GM19099 (cell line): ENCODE measurements around the gene HCN2.

Experiments
- POLR2A ChIP-seq: IDR thresholded peaks from 3 replicates; pipeline ENCODE4 v1.6.1; 2011; ENCODE audit warnings: low read depth; ENCODE audit not compliant: insufficient read length; ENCODE audit errors: extremely low read depth

The HCN2 gene

GRCh38 chr19:633068-633785, 43.5 kb downstream of the HCN2 start, which contains the start of gene POLRMT:
POLRMT (minus strand) TSS chr19:633537; CDS start chr19:633512, 25 bp downstream.
- TF ChIP-seq POLR2A: peak; percentile 72

DNA sequence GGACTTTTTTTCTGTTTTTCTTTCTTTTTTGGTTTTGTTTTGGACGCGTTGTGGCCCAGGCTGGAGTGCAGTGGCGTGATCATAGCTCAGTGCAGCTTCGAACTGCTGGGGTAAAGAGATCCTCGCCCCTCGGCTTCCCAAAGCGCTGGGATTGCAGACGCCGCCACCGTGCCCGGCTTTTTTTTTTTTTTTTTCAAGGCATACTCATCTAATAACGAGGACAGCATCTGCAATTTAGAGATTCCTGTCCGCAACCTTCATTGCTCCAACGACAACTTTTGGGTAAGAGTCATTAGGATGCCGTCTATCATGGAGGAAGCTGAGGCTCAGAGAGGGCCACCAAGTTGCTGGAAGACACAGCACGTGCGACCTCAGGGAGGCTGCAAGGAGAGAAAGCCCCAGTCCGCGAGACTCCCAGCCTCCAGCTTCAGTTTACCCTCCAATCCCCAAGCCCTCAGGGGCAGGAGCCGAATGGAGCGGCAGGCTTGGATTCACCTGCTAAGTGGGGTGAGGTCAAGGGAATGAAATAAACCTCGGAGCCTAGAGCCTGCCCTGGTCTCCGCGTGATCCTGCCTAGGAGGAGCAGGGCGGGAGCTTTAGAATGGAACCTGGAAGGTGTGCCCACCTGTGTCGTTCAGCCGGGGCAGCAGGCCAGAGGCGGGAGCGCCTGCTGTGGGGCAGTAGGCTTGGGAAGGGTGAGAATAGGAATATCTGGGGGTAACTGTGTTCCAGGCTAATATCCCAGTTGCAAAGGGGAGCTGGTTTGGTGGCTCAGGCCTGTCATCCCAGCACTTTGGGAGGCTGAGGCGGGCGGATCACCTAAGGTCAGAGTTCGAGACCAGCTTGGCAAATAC, 44.3 kb downstream of the HCN2 start:
- TF ChIP-seq POLR2A: no peak

DNA sequence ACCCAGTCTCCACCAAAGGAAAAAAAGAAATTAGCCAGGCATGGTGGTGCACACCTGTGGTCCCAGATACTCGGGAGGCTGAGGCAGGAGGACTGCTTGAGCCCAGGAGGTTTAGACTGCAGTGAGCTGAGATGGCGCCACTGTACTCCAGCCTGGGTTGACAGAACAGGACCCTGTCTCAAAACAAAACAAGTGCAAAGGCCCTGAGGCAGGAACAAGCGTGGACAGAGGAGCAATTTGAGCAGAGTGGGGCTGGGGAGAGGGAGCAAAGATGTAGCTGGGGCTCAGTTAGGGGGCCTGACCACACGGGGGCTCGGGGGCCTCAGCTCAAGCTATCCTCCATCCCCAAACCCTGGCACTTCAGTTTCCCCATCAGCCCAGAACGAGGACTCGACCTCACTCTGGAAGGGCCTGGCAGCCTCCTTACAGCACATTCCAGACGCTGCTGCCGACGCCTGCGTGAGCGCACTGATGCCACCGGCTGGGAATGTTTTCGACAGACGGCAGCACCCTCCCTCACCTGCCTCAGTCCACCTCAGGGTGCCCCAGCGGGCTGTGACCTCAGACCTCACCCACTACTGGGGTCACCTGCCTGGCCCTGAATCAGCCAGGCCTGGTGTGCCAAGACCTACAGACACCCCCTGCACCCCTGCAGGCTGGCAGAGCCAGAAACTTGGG, 45.4 kb downstream of the HCN2 start:
- TF ChIP-seq POLR2A: no peak

DNA sequence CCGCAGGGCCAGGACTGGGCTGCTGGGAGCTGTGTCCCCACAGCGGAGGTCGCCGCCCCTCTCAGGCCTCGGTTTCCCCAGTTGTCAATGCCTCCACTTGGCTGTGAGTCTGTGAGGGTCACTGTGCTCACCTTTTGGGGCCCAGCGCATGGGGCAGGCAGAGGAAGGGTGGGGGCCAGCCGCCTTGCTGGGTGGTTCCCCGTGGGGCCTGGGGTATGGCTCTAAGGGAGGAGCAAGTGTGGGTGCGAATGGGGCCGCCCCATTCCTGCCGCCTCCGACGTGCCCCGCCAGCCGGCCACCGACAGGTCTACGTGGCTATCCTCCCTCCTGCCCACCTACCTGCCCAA, 49.2 kb downstream of the HCN2 start:
- TF ChIP-seq POLR2A: no peak

GRCh38 chr19:639253-640160, 49.8 kb downstream of the HCN2 start, which contains the start of gene FGF22:
FGF22 (plus strand) TSS chr19:639879; CDS start chr19:639926, 47 bp downstream.
- no peak for TF ChIP-seq POLR2A

DNA sequence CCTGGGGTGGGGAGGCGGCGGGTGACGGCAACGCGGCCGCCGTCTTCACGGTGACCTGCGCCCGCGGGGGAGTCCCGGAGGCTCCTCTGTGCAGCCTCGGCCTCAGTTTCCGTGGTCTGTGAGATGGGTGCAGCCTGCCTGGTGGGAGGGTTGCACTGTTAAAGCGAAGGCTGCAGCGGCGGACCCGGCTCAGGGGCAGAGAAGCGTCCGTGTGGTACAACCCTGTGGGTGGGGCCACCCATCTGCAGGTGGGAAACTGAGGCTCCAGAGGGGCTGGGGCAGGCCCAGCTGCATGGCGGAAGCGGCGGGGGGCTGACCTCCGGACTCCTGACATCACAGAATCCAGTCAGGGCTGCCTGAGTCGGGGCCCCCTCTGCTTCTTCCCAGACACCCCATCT, 50.5 kb downstream of the HCN2 start:
- no peak for TF ChIP-seq POLR2A

DNA sequence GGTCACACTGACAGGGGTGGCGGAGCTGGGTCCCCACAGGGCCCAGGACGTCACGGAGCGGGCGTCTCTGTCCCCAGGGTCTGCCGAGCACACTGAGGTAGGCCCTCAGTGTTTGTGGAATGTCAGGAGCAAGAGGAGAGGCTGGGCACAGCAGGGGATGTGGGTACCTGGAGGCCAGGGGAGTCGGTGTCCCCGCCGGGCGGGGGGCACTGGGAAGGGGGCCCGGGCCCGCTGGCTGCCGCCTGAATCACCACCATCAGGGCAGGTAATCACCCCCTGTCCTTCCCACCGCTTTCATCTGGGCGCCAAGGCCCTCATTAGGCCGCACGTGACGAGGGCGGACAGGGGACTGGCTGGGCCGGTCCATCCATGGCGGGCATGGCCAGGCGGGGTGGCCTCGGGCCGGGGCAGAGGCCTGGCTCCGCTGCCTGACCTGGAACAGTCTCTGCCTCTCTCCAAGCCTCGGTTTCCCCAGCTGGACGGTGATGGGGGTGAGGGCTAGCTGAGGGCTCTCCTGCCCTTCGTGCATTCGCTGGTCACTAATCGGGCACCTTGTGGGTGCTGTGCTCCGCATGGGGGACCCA, 51.0 kb downstream of the HCN2 start:
- TF ChIP-seq POLR2A: no peak

- TF ChIP-seq POLR2A: no peak
Observed at GRCh38 chr19:641702-642101, 52.0 kb downstream of the HCN2 start.

GRCh38 chr19:642767-643727, 53.4 kb downstream of the HCN2 start:
- TF ChIP-seq POLR2A: no peak

- no peak for TF ChIP-seq POLR2A
Observed at GRCh38 chr19:643736-644135, 54.1 kb downstream of the HCN2 start.

- no peak for TF ChIP-seq POLR2A
Observed at GRCh38 chr19:644363-644762, 54.7 kb downstream of the HCN2 start.

DNA sequence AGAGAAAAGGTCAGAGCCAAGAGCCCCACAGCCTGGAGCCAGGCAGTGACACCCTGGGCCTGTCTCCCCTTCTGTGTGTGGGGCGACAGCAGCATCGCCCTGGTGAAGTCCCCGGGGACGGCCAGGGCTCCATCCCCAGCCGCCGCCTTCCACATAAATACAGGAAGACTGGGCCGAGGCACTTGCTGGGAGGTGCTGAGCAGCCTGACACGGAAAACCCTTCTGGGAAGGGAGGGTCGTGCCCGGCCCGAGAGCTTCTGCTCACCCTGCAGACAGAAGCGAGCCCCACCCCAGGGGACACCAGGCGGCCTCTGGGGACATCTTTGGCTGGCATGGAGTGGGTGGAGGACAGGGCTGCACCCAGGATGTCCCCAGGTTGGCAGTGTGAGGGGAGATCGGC, 55.1 kb downstream of the HCN2 start:
- TF ChIP-seq POLR2A: no peak
